Heart left ventricle (tissue), 16 donors: ENCODE measurements around the gene UBN1. TPM values are rescaled to one million over a fixed set of nuclear protein-coding genes. Genes with fewer than 3 reads are reported as not detected.

Experiments
- ATAC-seq, 4 donors: fragments of 200-7000 bp; cut with Tn5 transposase; one replicate each; pipeline ENCODE4 v1.9.1; 2020 to 2022; ENCODE audit warnings: moderate library complexity in 4 of 4, mild to moderate bottlenecking in 3 of 4, moderate number of reproducible peaks in 1 of 4
- DNase-seq, 5 donors: peaks; one replicate each; pipeline ENCODE4 v3.0.0-alpha.2; 2020
- H3K27ac ChIP-seq, 12 donors: fragments of 200-600 bp; sonication (generic) in 4 of 12; one replicate each; pipeline versions ENCODE4 v1.5.0 to v1.8.0; 2016 to 2022; ENCODE audit warnings: mild to moderate bottlenecking in 2 of 12
- H3K27me3 ChIP-seq, 9 donors: fragments of 200-600 bp; sonication (generic) in 2 of 9; one replicate each; pipeline versions ENCODE4 v1.5.1 to v1.8.0; 2016 to 2022; ENCODE audit warnings: mild to moderate bottlenecking in 3 of 9
- H3K36me3 ChIP-seq, 9 donors: fragments of 200-600 bp; sonication (generic) in 2 of 9; one replicate each; pipeline versions ENCODE4 v1.5.0 to v1.8.0; 2018 to 2022; ENCODE audit warnings: mild to moderate bottlenecking in 2 of 9
- H3K4me1 ChIP-seq, 12 donors: fragments of 200-600 bp; sonication (generic) in 4 of 12; one replicate each; pipeline versions ENCODE4 v1.5.0 to v1.8.0; 2016 to 2022; ENCODE audit warnings: mild to moderate bottlenecking in 3 of 12
- H3K4me3 ChIP-seq, 12 donors: fragments of 200-600 bp; sonication (generic) in 4 of 12; one replicate each; pipeline versions ENCODE4 v1.5.0 to v1.8.0; 2017 to 2022; ENCODE audit warnings: mild to moderate bottlenecking in 9 of 12, moderate library complexity in 4 of 12
- H3K9me3 ChIP-seq, 12 donors: fragments of 200-600 bp; sonication (generic) in 4 of 12; one replicate each; pipeline versions ENCODE4 v1.5.0 to v1.8.0; 2016 to 2022; ENCODE audit warnings: mild to moderate bottlenecking in 1 of 12
- POLR2A ChIP-seq, 2 donors: fragments of 450-650 bp; IDR thresholded peaks; one replicate each; pipeline ENCODE4 v1.6.1; 2017; ENCODE audit warnings: antibody characterized with exemption in 2 of 2, mild to moderate bottlenecking in 2 of 2, moderate library complexity in 2 of 2
- WGBS, 4 donors: extraction: QIAGEN DNeasy Blood & Tissue Kit in 2 of 4; methylation state at CpG; one replicate each; pipeline versions ENCODE4 v1.1.5 to v1.1.7; 2013 to 2018; 5-methylcytosine and 5-hydroxymethylcytosine counted together
- intact Hi-C, 10 donors: fragments of 100-400 bp; cut with DNase I; formaldehyde crosslinking; loops; one replicate each; pipeline versions ENCODE4 v1.11.1 to v1.14.2; 2022
- polyA plus RNA-seq, 2 donors: library from polyadenylated mRNA; stranded (reverse); fragments of 200-250 nt; gene quantifications; one replicate each; pipeline ENCODE4 v1.2.3, GENCODE V29; 2013
- total RNA-seq, 9 donors: library from RNA; depleted of rRNA in 2 of 9; stranded (reverse); fragments of >200 nt in 2 of 9; fragmentation: NEBNext Ultra II Directional in 3 of 9; extraction: Animal tissue kit (Norgen Biotek cat#: 25700) in 3 of 9; gene quantifications; one replicate each; pipeline versions ENCODE4 v1.1.0 to v1.2.4, GENCODE V29; 2016 to 2023
- TF ChIP-seq, protein P1 (sequence below), 12 donors: fragments of 200-600 bp; sonication (generic) in 4 of 12; IDR thresholded peaks; one replicate each; pipeline versions ENCODE4 v1.5.0 to v1.8.0; 2018 to 2022; ENCODE audit warnings: antibody characterized with exemption in 12 of 12, mild to moderate bottlenecking in 5 of 12
- donor health status: ischemic (EF 13 %, LVEDD 7.1; RV severe dilation, severe dysfunction).
- donor health status: healthy with polysubstance abuse.
- donor health status: DM: no; HTN: yes; CAD: no.
- donor health status: DM: no; HTN: no; CAD: no.
- donor health status: ischemic (EF 25% LVEDD 6.9; RV normal size, moderate dysfunction).
- donor health status: ischemic (EF 25% LVEDD 5.7; RV mildly dilated, moderate dysfunction).
- donor health status: healthy.
- donor health status: DM: yes; HTN: yes; CAD: no.
- donor health status: ischemic (EF 35%, LVEDD 5.7; RV mildly dilated, moderate dysfunction).
- donor health status: nonischemic (EF 11% LVEDD 7.7; RV severe dilation, severe dysfunction).
- donor health status: DM: yes; HTN: yes; CAD: no.
- donor health status: PGD.
- donor health status: ischemic (EF 29% LVEDD 5.4; RV normal size, mild dysfunction).
- donor health status: nonischemic (EF 23%, LVEDD 6.1; RV moderate dilation, normal function).

The UBN1 gene
- total and polyA plus RNA-seq, 11 donors: 20.3 to 77.9 (median 32.7) TPM

DNA sequence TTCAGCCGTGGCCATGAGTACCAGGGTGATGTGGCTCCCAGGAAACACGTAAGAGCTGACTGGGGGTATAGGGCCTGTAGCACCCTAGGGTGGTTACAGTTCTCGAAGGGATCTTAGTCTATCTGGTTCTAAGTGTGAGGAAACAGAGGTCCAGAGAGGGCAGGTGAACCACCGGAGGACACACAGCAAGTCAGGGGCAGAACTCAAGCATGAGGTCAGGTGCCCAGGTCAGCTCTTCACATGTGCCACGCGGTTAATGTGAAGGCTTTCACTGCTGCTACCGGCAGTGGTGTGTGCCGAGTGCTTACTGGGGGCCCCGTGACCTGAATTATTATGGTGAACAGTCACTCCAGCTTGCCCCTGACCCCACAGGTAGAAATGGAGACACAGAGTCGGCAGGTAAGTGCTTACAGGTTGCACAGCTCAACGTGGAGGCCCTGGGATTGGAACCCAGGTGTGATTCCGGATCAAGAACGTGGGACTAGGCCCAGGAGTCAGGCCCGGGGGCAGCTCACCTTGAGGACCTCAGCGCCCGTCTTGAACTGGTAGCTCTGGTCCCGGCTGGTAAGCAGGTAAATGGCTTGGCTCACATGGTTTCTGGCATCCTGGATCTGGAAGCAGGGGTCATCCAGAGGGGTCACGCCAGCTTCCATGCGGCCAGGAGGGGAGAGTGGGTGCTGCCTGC is 48.0 kb upstream of the UBN1 start:
- DNase-seq (peak in 1 of 5 donors; percentile 20), ATAC-seq (no peak)
- TF ChIP-seq, protein P1, sequence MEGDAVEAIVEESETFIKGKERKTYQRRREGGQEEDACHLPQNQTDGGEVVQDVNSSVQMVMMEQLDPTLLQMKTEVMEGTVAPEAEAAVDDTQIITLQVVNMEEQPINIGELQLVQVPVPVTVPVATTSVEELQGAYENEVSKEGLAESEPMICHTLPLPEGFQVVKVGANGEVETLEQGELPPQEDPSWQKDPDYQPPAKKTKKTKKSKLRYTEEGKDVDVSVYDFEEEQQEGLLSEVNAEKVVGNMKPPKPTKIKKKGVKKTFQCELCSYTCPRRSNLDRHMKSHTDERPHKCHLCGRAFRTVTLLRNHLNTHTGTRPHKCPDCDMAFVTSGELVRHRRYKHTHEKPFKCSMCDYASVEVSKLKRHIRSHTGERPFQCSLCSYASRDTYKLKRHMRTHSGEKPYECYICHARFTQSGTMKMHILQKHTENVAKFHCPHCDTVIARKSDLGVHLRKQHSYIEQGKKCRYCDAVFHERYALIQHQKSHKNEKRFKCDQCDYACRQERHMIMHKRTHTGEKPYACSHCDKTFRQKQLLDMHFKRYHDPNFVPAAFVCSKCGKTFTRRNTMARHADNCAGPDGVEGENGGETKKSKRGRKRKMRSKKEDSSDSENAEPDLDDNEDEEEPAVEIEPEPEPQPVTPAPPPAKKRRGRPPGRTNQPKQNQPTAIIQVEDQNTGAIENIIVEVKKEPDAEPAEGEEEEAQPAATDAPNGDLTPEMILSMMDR (IDR thresholded peaks at IDR 0.05): no peak
- no peak for TF ChIP-seq POLR2A (IDR thresholded peaks at IDR 0.05)
- intact Hi-C loops: no loop called here
- Histone ChIP-seq H3K4me1 (peaks cover 0 to 38% (median 20%) of the 10 kb centered on the region in 12 donors), H3K9me3 (no peaks in the 10 kb centered on the region), H3K27me3 (no peaks in the 10 kb centered on the region), H3K36me3 (peaks cover 0 to 36% (median 23%) of the 10 kb centered on the region in 9 donors), H3K27ac (no peak overlapping the region), H3K4me3 (no peak overlapping the region)
- 94 to 96% (median 95%) methylated on average over 9 to 19 of the region's 19 CpGs for WGBS, 4 donors

DNA sequence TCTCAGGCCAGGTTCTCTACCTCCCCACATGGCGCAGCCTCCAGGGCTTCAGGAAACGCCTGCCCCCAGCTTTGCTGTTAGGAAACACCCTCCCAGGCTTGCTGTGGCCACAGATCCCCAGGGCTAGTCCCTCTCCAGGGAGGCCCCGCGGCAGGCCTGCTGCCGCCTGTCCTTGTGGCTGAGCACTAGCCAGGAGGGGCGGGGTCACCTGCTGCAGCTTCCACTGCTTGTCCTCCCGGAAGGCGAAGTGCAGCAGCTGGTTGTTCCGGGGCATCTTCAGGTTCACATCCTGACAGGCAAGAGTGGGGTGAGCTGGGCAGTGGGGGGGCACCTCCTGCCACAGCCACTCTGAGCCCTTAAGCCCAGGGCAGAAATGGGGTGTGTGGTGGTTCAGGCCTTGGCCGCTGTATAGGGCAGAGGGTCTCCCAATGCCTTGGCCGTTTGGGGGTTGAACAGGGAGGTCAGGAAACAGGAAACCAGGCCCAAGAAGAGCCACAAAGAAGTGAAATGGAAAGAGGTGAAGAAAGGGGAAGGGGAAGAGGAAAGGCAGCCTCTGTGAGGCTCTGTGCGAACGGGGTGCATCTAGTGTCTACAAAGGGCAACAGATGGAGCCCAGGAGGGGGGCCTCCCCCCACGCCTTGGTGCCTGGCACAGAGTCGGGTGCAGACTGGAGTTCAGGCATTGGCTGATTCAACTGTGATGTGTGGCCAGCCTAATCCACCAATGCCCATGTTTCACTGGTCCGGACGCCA is 46.8 kb upstream of the UBN1 start:
- DNase-seq (peak; percentile 64 to 81 (median 69)), ATAC-seq (peak in 2 of 4 donors; percentile 13 to 30)
- Histone ChIP-seq H3K27ac (peak overlapping the region in 10 of 12 donors; percentile 12 to 93 (median 50)), H3K4me3 (peak overlapping the region in 4 of 12 donors; percentile 78 to 95 (median 90)), H3K36me3 (peaks cover 0 to 47% (median 34%) of the 10 kb centered on the region in 9 donors), H3K27me3 (no peaks in the 10 kb centered on the region), H3K9me3 (no peaks in the 10 kb centered on the region), H3K4me1 (peaks cover 0 to 50% (median 24%) of the 10 kb centered on the region in 12 donors)
- 62 to 80% (median 65%) methylated on average over 8 to 17 of the region's 17 CpGs for WGBS, 4 donors
- TF ChIP-seq, protein P1 (IDR thresholded peaks at IDR 0.05): no peak
- TF ChIP-seq POLR2A (IDR thresholded peaks at IDR 0.05): no peak
- intact Hi-C loops: loop anchor here in 6 of 10 donors (1.0 to 10.0 kb wide), 7 partner anchors 30 to 157 kb away; partner anchors contain the start of genes SEC14L5 (in 4 of the 6), GLYR1 (in 3 of the 6), UBN1 (in 3 of the 6) and ZNF500 (in 2 of the 6)

DNA sequence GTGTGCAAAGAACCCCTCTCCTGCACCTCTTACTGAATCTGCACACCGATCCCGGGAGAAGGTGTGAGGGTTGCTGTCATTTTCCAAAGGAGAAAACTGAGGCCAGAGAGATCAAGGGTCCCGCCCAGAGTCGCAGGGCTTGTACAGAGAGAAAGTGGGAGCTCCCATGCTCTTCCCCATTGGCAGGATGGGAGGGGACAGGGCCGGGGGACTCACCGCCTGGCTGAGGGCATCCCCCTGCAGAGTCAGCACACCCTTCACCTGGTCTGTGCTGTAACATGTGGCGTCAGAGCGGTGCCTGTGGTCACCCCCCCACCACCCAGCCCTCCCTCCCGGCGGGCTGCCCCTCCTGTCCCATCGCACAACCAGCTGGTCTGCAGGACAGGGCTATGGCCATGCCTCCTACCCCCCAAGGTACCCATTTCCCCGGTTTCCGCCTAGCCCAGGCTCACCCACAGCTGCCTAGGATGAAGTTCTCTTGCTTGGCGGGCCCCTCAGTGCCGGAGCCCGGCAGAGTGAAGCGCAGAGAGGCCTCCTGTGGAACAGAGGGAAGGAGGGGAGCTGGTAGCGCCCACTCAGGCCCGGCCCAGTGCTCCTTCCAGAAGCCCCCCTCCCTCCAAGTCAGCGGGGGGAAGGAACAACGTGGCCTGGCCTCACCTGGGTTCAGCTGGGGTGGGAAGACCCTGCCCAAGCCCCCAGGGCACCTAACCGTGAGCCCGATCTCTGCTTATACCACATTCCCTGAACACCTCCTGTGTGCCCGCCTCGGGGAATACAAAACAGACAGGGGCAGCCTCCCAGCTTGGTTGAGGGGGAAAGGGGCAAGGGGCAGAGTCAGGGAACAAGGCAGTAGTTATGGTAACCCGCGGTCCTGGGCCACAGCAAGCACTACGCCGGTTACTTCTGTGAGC is 46.0 kb upstream of the UBN1 start:
- DNase-seq: peak in 2 of 5 donors; percentile 19 to 24
- Histone ChIP-seq H3K27ac (peak overlapping the region; percentile 18 to 96 (median 90)), H3K4me1 (peaks cover 0 to 50% (median 25%) of the 10 kb centered on the region in 12 donors), H3K4me3 (peak overlapping the region; percentile 68 to 96 (median 86)), H3K9me3 (no peaks in the 10 kb centered on the region), H3K36me3 (peaks cover 0 to 54% (median 41%) of the 10 kb centered on the region in 9 donors), H3K27me3 (no peaks in the 10 kb centered on the region)
- WGBS, 4 donors: 51 to 62% (median 56%) methylated on average over 21 to 29 of the region's 29 CpGs
- intact Hi-C loops: loop anchor here in 6 of 10 donors (1.0 to 10.0 kb wide), 7 partner anchors 31 to 156 kb away; partner anchors contain the start of genes SEC14L5 (in 4 of the 6), GLYR1 (in 3 of the 6), UBN1 (in 3 of the 6) and ZNF500 (in 2 of the 6)
- no peak for ATAC-seq
- TF ChIP-seq POLR2A (IDR thresholded peaks at IDR 0.05): no peak
- TF ChIP-seq, protein P1 (IDR thresholded peaks at IDR 0.05): no peak
